HG03064 (cell line): ENCODE data around the gene PALS2.

Experiments
- ATAC-seq: cut with Tn5 transposase; IDR thresholded peaks from one replicate; pipeline ENCODE4 v1.9.1; 2021; ENCODE audit warnings: low read depth; ENCODE audit not compliant: unreplicated experiment

The PALS2 gene

DNA sequence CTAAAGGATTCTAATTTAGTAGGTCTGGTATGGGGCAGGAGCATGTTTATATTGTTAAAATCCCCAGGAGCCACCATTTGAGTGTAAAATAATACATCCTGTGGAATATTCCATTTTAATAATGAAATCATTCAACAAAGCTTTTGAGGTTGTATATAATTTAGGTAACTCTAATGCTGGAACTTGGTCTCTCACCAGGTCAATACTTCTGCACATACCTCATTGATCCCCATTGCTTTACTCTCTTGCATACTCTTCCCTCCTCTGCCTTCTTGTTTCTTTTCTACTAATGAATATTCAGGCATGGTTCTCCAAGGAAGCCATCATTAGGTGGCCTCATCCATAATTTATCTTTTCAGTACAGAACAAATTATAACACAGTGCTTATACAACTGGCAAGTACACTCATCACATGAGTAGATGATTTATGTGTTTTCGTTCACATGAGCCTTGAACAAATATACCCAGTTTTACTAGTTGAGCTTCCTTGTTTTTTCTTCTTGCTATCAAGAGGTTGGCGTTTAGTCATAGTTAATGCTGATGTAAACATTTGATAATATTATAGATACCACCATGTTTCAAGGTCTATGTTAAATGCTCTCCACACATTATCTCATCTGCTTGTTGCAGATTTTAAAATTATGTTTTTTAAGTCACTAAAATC lies 7.2 kb downstream of the PALS2 start:
- ATAC-seq, result no peak

- no peak for ATAC-seq
These were observed 8.9 kb downstream of the PALS2 start for GRCh38 chr7:24582166-24582565.

GRCh38 chr7:24587853-24588252 lies 14.6 kb downstream of the PALS2 start:
- no peak for ATAC-seq

DNA sequence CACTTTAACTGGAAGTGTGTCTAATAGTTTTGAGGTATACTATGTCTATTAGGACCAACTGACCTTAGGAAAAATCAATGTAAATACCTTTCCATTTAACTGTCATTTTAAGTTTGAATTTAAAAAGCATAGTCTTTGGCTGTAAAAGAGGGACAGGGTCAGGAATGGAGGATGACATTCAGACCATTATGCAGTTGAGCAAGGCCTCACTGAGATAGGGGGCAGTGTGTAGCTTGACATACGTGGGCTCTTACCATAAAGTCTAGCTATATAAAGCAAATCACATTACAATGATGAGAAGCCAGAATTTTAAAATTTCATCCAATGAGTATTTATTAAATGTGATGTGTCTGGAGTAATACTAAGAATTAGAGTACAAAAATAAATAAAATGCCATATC lies 17.9 kb downstream of the PALS2 start:
- ATAC-seq, result no peak

DNA sequence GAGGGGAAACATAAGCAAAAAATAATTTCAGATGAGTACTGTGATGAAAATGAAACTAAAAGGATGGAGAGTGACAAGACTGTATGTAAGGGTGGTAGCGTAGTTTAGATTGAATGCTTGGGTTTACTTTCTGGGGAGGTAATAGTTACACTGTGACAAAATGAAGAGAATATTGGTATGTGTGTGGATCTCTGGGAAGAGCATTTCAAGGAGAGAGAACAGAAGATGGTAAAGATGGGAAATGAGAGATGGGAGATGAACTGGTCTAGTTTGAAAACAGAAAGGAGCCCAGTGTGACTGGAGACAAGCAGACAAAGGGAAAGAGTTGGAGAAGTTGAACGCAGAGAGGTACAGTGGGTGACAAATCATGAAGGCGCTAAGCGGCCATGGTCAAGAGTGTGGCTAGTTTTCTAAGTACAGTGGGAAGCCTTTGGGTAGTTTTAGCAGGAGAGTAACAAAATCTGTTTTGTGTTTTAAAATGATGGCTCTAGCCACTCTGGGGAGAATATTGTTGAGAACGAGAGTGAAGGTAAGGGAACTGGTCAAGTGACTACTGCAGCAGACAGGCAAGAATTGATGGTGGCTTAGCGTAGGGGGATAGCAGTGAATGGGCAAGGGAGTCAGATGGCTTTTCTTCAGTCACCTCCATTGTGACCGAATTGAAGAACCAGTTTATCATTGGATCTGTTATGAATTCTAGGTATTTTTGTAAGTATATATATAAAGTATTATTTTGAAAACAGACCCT lies 22.6 kb downstream of the PALS2 start:
- peak; percentile 63 for ATAC-seq

DNA sequence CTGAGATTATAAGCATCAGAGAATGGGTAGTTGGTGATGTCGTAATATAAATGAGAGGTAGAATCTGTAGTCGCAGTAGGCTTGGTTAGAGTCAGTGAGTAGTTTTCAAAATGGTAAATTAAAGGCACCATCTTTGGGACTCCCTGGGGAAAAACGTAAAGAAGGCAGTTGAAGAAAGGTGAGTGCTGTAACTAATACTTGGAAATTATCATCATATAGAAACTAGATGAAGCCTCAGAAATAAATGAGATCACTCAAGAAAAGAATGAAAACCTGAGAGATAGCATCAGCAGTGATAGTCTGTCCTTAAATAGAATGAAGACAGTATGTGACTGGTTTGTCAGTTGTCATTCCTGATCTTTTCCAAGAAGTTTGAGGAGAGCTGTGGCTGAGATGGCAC lies 23.8 kb downstream of the PALS2 start:
- no peak for ATAC-seq

- no peak for ATAC-seq
These were observed 28.3 kb downstream of the PALS2 start for GRCh38 chr7:24601600-24601999.

DNA sequence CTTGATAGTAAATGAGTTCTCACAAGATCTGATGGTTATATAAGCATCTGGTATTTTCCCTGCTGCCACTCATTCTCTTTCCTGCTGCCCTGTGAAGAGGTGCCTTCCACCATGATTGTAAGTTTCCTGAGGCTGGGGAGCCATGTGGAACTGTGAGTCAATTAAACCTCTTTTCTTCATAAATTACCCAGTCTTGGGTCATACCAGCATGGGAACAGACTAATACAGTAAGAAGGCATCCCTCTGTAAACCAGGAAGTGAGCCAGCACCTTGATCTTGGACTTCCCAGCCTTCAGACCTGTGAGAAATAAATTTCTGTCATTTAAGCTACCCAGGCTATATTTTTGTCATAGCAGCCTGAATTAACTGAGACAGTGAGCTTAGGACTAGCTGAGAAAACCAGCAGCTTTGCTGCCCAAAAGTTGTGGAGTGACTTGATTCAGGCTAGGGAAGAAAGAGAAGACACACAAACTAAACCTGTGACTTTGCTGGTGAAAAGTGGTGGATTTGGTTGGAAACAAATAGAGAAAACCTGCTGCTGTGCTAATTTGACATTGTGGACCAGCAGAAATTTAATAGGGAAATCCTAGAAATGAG lies 29.7 kb downstream of the PALS2 start:
- no peak for ATAC-seq

DNA sequence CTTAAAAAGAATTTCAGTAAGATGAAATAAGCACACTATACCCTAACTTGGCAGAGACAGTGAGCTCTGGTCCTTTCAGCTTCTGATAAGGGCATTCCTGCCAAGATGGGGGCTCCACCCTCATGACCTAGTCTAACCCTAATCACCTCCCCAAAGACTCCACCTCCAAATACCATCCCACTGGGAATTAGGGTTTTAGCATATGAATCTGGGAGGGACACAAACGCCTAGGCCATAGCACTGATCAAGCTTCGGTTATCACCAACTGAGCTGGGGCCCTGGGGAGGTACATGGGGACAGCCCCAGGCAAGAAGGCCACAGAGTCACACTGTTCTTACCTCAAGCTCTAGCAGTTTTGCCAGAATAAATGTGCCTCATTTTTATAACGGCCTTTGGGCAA lies 31.4 kb downstream of the PALS2 start:
- ATAC-seq, result no peak

DNA sequence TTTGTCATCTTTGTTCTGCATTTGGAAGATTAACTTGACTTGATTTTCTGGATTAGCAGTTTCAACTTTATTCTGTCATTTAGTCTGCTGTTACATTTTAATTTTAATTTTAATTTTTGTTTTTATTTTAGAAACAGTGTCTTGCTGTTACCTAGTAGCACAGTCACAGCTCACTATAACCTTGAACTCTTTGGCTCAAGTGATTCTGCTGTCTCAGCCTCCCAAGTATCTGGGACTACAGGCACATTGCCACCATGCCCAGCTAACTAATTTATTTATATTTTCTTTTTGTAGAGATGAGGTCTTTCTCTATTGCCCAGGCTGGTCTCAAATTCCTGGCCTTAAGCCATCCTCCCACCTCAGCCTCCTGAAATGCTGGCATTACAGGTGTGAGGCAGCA lies 35.3 kb downstream of the PALS2 start:
- no peak for ATAC-seq

- no peak for ATAC-seq
These were observed 35.8 kb downstream of the PALS2 start for GRCh38 chr7:24609059-24609458.

DNA sequence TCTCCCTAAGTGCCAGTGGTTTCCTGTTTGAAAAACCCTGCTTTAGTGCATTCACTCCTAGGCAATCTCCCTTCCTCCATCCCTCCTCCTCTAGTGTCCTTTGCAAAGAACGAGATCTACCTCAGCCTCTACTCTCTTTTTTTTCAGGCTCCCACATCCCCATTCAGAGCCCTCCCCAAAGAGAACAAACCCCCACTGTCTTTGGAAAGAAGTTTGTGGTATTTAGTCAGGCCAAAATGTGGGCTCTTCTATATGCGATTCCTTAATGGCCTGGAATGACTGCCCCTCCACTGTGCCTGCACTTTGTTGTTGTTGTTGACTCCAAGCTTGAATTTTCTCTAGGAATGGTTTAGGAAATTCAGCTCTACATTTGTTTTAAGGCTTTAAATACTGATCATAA lies 36.3 kb downstream of the PALS2 start:
- ATAC-seq, result no peak

DNA sequence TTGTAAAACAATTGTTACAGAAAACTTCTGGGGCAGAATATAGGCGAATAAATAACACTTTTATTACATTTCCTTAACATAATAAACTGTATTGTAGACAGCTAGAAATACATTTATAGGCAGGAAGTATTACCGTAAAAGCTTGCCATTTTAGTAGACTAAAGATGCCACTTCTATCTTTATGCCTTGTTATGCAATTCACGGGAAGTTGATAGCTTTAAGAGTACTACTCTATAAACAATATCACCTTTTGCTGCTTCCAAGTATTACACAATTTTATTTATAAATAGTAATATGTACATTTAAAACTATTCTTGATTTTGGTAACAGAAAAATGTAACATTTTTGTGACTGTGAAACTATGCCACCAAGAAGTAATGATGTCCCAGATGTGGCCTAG lies 37.9 kb downstream of the PALS2 start:
- no peak for ATAC-seq

DNA sequence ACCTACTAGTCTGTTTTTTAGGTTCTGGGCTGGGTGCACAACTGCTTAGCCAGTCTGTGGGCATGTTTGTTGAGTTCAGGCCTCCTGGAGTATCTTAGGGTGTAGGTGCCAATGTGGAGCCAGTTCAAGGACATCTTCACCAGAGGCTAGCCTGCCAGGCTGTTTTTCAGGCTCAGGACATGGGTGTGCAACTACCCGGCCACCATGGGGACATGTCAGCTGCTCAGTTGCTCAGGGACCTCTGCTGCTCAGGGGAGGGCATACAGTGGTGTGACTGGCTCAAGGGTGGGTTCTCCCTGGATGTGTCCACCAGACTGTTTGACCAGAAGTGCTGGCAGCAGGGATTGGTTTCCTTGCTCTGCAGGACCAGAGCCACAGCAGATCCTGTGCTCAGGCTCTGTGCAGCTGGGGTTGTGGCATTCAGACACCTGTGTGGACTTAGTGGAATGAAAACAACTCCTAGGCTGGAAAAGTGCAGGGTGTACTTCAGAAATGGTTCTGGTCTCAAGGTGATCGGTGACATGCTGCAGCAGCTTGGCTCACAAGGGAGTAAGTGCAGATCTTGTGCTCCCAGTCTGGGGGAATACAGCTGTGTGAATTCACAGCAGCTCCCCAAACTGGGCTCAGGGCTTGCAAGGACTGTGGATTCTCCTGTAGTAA lies 44.8 kb downstream of the PALS2 start:
- ATAC-seq, result no peak

DNA sequence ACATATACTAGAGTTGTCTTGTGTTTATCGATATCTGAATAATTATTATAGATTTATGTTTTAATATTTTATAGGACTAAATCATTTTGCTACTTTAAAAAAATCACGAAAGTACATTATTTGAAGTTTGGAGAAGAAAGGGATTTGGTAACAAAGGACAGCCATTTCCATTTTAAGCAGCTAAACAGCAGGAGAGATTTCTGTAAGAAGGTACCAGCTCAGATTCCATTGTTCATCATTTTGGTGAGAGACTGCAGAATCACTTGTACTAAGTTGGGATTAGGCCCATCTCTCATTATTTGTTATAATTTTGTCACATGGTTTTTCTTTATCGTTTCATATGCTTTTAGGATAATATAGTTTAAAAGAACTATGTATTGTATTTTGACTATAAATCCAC lies 46.7 kb downstream of the PALS2 start:
- ATAC-seq, result no peak

GRCh38 chr7:24622646-24623182 lies 49.5 kb downstream of the PALS2 start:
- no peak for ATAC-seq
